WTC11 (cell line): ENCODE results near the gene AKR7A2. TPM values are rescaled to one million over a fixed set of nuclear protein-coding genes. Genes with fewer than 3 reads are reported as not detected.
A peak's percentile ranks its signal among the peaks of the same experiment; 100 is the strongest.

Experiments used
- CREB1 ChIP-seq: sonication (generic); formaldehyde crosslinking; IDR thresholded peaks from 2 replicates; pipeline ENCODE4 v1.8.0; 2023; ENCODE audit warnings: mild to moderate bottlenecking, missing genetic modification reagents
- FOXP1 ChIP-seq: sonication (generic); formaldehyde crosslinking; IDR thresholded peaks from 2 replicates; pipeline ENCODE4 v1.8.0; 2022; ENCODE audit warnings: missing genetic modification reagents, mild to moderate bottlenecking, moderate library complexity, borderline replicate concordance
- GABPB1 ChIP-seq: sonication (generic); formaldehyde crosslinking; IDR thresholded peaks from 2 replicates; pipeline ENCODE4 v1.8.1; 2023; ENCODE audit warnings: mild to moderate bottlenecking, missing genetic modification reagents
- KAT7 ChIP-seq: sonication (generic); formaldehyde crosslinking; IDR thresholded peaks from 2 replicates; pipeline ENCODE4 v1.8.1; 2023; ENCODE audit warnings: missing genetic modification reagents, mild to moderate bottlenecking, borderline replicate concordance
- MYBL2 ChIP-seq: sonication (generic); formaldehyde crosslinking; IDR thresholded peaks from 2 replicates; pipeline ENCODE4 v1.8.1; 2023; ENCODE audit warnings: mild to moderate bottlenecking, moderate library complexity, missing genetic modification reagents
- RELA ChIP-seq: sonication (generic); formaldehyde crosslinking; IDR thresholded peaks from 2 replicates; pipeline ENCODE4 v1.8.1; 2022; ENCODE audit warnings: missing genetic modification reagents, mild to moderate bottlenecking, borderline replicate concordance
- SMAD3 ChIP-seq: sonication (generic); formaldehyde crosslinking; IDR thresholded peaks from 2 replicates; pipeline ENCODE4 v1.8.0; 2022; ENCODE audit warnings: missing genetic modification reagents, mild to moderate bottlenecking, borderline replicate concordance
- ZNF396 ChIP-seq: fragments of 250-450 bp; sonication (Bioruptor Pico); IDR thresholded peaks from 2 replicates; pipeline ENCODE4 v1.8.0; 2021; ENCODE audit warnings: mild to moderate bottlenecking, moderate library complexity, borderline replicate concordance
- ZNF423 ChIP-seq: fragments of 250-450 bp; sonication (Bioruptor Pico); IDR thresholded peaks from 2 replicates; pipeline ENCODE4 v2.1.2; 2022; ENCODE audit warnings: mild to moderate bottlenecking, moderate library complexity
- total RNA-seq: library from RNA; stranded (reverse); gene quantifications from 3 replicates; pipeline ENCODE4 v1.2.3, GENCODE V29; 2021
- TF ChIP-seq, protein P1 (sequence below): fragments of 250-450 bp; sonication (Bioruptor Pico); IDR thresholded peaks from 2 replicates; pipeline ENCODE4 v1.9.0; 2021; ENCODE audit warnings: mild to moderate bottlenecking
- TF ChIP-seq, protein P2 (sequence below): fragments of 250-450 bp; sonication (Bioruptor Pico); IDR thresholded peaks from 2 replicates; pipeline ENCODE4 v1.9.0; 2021; ENCODE audit warnings: mild to moderate bottlenecking
- TF ChIP-seq, protein P3 (sequence below): sonication (generic); formaldehyde crosslinking; IDR thresholded peaks from 2 replicates; pipeline ENCODE4 v1.8.1; 2022; ENCODE audit warnings: missing genetic modification reagents, borderline replicate concordance
- TF ChIP-seq, protein P4 (sequence below): sonication (generic); formaldehyde crosslinking; IDR thresholded peaks from 2 replicates; pipeline ENCODE4 v1.8.0; 2022; ENCODE audit warnings: mild to moderate bottlenecking, missing genetic modification reagents
- TF ChIP-seq, protein P5 (sequence below): sonication (generic); formaldehyde crosslinking; IDR thresholded peaks from 2 replicates; pipeline ENCODE4 v1.8.1; 2022; ENCODE audit warnings: mild to moderate bottlenecking, moderate library complexity, missing genetic modification reagents
- TF ChIP-seq, protein P6 (sequence below): sonication (generic); formaldehyde crosslinking; IDR thresholded peaks from 2 replicates; pipeline ENCODE4 v1.8.1; 2022; ENCODE audit warnings: mild to moderate bottlenecking, missing genetic modification reagents, moderate library complexity, borderline replicate concordance

AKR7A2 gene
- total RNA-seq, 1 experiment from 2014 or later, result 43.4 TPM

GRCh38 chr1:19311931-19312781 is at the start of gene AKR7A2, which contains the start of gene SLC66A1 (continued):
- peak; percentile 92; the same call in 1 of the 2 replicates for TF ChIP-seq KAT7 (CRISPR knock-in tag)
- no peak; the same call in 1 of the 2 replicates for TF ChIP-seq FOXP1 (CRISPR knock-in tag)
- TF ChIP-seq MYBL2 (CRISPR knock-in tag), result no peak; the same call in 1 of the 2 replicates
- TF ChIP-seq, protein P1, sequence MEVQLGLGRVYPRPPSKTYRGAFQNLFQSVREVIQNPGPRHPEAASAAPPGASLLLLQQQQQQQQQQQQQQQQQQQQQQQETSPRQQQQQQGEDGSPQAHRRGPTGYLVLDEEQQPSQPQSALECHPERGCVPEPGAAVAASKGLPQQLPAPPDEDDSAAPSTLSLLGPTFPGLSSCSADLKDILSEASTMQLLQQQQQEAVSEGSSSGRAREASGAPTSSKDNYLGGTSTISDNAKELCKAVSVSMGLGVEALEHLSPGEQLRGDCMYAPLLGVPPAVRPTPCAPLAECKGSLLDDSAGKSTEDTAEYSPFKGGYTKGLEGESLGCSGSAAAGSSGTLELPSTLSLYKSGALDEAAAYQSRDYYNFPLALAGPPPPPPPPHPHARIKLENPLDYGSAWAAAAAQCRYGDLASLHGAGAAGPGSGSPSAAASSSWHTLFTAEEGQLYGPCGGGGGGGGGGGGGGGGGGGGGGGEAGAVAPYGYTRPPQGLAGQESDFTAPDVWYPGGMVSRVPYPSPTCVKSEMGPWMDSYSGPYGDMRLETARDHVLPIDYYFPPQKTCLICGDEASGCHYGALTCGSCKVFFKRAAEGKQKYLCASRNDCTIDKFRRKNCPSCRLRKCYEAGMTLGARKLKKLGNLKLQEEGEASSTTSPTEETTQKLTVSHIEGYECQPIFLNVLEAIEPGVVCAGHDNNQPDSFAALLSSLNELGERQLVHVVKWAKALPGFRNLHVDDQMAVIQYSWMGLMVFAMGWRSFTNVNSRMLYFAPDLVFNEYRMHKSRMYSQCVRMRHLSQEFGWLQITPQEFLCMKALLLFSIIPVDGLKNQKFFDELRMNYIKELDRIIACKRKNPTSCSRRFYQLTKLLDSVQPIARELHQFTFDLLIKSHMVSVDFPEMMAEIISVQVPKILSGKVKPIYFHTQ (CRISPR knock-in tag), result no peak
- TF ChIP-seq RELA (CRISPR knock-in tag), result peak; percentile 89
- TF ChIP-seq, protein P2, sequence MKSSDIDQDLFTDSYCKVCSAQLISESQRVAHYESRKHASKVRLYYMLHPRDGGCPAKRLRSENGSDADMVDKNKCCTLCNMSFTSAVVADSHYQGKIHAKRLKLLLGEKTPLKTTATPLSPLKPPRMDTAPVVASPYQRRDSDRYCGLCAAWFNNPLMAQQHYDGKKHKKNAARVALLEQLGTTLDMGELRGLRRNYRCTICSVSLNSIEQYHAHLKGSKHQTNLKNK (CRISPR knock-in tag), result no peak
- TF ChIP-seq, protein P3, sequence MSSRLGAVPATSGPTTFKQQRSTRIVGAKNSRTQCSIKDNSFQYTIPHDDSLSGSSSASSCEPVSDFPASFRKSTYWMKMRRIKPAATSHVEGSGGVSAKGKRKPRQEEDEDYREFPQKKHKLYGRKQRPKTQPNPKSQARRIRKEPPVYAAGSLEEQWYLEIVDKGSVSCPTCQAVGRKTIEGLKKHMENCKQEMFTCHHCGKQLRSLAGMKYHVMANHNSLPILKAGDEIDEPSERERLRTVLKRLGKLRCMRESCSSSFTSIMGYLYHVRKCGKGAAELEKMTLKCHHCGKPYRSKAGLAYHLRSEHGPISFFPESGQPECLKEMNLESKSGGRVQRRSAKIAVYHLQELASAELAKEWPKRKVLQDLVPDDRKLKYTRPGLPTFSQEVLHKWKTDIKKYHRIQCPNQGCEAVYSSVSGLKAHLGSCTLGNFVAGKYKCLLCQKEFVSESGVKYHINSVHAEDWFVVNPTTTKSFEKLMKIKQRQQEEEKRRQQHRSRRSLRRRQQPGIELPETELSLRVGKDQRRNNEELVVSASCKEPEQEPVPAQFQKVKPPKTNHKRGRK (CRISPR knock-in tag), result no peak
- TF ChIP-seq ZNF396 (CRISPR knock-in tag), result no peak
- TF ChIP-seq, protein P4, sequence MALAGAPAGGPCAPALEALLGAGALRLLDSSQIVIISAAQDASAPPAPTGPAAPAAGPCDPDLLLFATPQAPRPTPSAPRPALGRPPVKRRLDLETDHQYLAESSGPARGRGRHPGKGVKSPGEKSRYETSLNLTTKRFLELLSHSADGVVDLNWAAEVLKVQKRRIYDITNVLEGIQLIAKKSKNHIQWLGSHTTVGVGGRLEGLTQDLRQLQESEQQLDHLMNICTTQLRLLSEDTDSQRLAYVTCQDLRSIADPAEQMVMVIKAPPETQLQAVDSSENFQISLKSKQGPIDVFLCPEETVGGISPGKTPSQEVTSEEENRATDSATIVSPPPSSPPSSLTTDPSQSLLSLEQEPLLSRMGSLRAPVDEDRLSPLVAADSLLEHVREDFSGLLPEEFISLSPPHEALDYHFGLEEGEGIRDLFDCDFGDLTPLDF (CRISPR knock-in tag), result no peak
- TF ChIP-seq, protein P5, sequence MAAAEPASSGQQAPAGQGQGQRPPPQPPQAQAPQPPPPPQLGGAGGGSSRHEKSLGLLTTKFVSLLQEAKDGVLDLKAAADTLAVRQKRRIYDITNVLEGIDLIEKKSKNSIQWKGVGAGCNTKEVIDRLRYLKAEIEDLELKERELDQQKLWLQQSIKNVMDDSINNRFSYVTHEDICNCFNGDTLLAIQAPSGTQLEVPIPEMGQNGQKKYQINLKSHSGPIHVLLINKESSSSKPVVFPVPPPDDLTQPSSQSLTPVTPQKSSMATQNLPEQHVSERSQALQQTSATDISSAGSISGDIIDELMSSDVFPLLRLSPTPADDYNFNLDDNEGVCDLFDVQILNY (CRISPR knock-in tag), result peak; percentile 83; the same call in 1 of the 2 replicates
- TF ChIP-seq CREB1 (CRISPR knock-in tag), result no peak
- TF ChIP-seq SMAD3 (CRISPR knock-in tag), result no peak
- TF ChIP-seq GABPB1 (CRISPR knock-in tag), result no peak
- TF ChIP-seq ZNF423 (CRISPR knock-in tag), result no peak
- TF ChIP-seq, protein P6, sequence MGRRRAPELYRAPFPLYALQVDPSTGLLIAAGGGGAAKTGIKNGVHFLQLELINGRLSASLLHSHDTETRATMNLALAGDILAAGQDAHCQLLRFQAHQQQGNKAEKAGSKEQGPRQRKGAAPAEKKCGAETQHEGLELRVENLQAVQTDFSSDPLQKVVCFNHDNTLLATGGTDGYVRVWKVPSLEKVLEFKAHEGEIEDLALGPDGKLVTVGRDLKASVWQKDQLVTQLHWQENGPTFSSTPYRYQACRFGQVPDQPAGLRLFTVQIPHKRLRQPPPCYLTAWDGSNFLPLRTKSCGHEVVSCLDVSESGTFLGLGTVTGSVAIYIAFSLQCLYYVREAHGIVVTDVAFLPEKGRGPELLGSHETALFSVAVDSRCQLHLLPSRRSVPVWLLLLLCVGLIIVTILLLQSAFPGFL (CRISPR knock-in tag), result no peak; the same call in 1 of the 2 replicates
- TF ChIP-seq, all 79 proteins: peak for 13
